ENCODE results near the gene SP9. TPM values are rescaled to one million over a fixed set of nuclear protein-coding genes. Genes with fewer than 3 reads are reported as not detected.

SP9 gene
- total and polyA plus RNA-seq, 10 of the 15 experiments (the other 5 are each of a cell fraction or from before 2014, with no cell fraction given) = not detected

GRCh38 chr2:174341293-174341994 is 6.7 kb downstream of the SP9 start:
- H3K4me2 ChIP-seq (ENCODE audit: control insufficient read depth, insufficient read depth) = peak overlapping the region; percentile 92
- H3K4me3 ChIP-seq = peak overlapping the region; percentile 32; the same call in 1 of the 2 replicates
- SMC1A ChIA-PET (ENCODE audit: uncharacterized antibody, unreplicated experiment) = interaction anchor here (0.6 to 2.1 kb wide), 25 partner anchors 9 to 1312 kb away, joined by 3 to 19 read pairs (median 4); no protein-coding TSS in a partner anchor
- H3K4me1 ChIP-seq (ENCODE audit: control insufficient read depth, insufficient read depth, low read length) = peaks cover 16% of the 10 kb centered on the region
- FAIRE-seq (peak; percentile 90), DNase-seq (ENCODE audit: low read depth, low spot score) (peak; percentile 30), ATAC-seq (peak; percentile 88)
- no peaks in the 10 kb centered on the region; the same call in 2 of the 3 replicates for H3K9me3 ChIP-seq (replicated peaks; ENCODE audit: control insufficient read depth, insufficient read depth, low read length)
- intact Hi-C loops (cut with micrococcal nuclease; ENCODE audit: unreplicated experiment) = loop anchor here (1.0 to 10.0 kb wide), 7 partner anchors 183 to 1314 kb away; no protein-coding TSS in a partner anchor
- in situ Hi-C loops (cut with MboI) = loop anchor here (5.0 kb wide), 2 partner anchors 184 to 939 kb away; no protein-coding TSS in a partner anchor
- H3K36me3 ChIP-seq (ENCODE audit: control insufficient read depth in 2 of 2, insufficient read depth in 2 of 2, low read length in 1 of 2) = no peaks in the 10 kb centered on the region
- CTCF ChIA-PET = interaction anchor here (0.6 to 3.8 kb wide), 65 partner anchors 10 to 1372 kb away, joined by 3 to 82 read pairs (median 3); partner anchors contain the start of genes OLA1 and SCRN3
- RAD21 ChIA-PET (ENCODE audit: unreplicated experiment) = interaction anchor here (0.6 to 2.2 kb wide), 31 partner anchors 8 to 1314 kb away, joined by 3 to 45 read pairs (median 4); partner anchors contain the start of gene OLA1
- H3K27me3 ChIP-seq (replicated peaks in 1 of 2; ENCODE audit: control insufficient read depth in 2 of 2, insufficient read depth in 2 of 2, low read length in 1 of 2) = peaks cover 11 to 41% of the 10 kb centered on the region in 2 experiments
- peaks cover 2% of the 10 kb centered on the region; the same call in 1 of the 2 replicates for H4K20me1 ChIP-seq (ENCODE audit: control insufficient read depth, insufficient read depth)
- H3K9ac ChIP-seq (ENCODE audit: control insufficient read depth, insufficient read depth, low read length) = no peak overlapping the region
- WGBS (ENCODE audit: insufficient coverage, insufficient replicate concordance, low lambda C conversion rate, missing lambda C conversion rate) = under 1% methylated on average over 28 of the region's 31 CpGs
- POLR2A ChIA-PET = interaction anchor here (0.6 kb wide), 1 partner anchor 257 kb away, joined by 3 read pairs; no protein-coding TSS in a partner anchor
- no TSS peak for BruUV-seq (replicated peaks)
- H2AFZ ChIP-seq (ENCODE audit: control insufficient read depth, low read depth, low read length) = peak overlapping the region; percentile 31
- H3K79me2 ChIP-seq (ENCODE audit: control insufficient read depth, insufficient read depth, low read length) = no peaks in the 10 kb centered on the region
- H3K27ac ChIP-seq (ENCODE audit: control insufficient read depth, insufficient read depth) = no peak overlapping the region
- 0 out of 2 replicates have a peak, but pooled peaks have one; percentile 16 for TF ChIP-seq ZNF384 (IDR thresholded peaks at IDR 0.05; ENCODE audit: borderline replicate concordance, low read depth, low read length)
- no peak for TF ChIP-seq NR2C2 (IDR thresholded peaks at IDR 0.05; ENCODE audit: borderline replicate concordance, control insufficient read depth, insufficient read length, low read depth)
- TF ChIP-seq ZZZ3 (IDR thresholded peaks at IDR 0.05; ENCODE audit: control insufficient read depth, insufficient read length, low read depth) = no peak
- TF ChIP-seq E2F4 (IDR thresholded peaks at IDR 0.05; ENCODE audit: low read depth, low read length) = no peak
- peak; percentile 93 to 99 (median 98); a peak in 5 of 6 replicates for TF ChIP-seq CTCF (IDR thresholded peaks at IDR 0.05 in 2 of 3, conservative IDR thresholded peaks at IDR 0.05 in 1 of 3; ENCODE audit: control insufficient read depth in 2 of 3, extremely low read depth in 1 of 3, insufficient read depth in 1 of 3, low read depth in 3 of 3, low read length in 3 of 3)
- TF ChIP-seq ZNF207 (IDR thresholded peaks at IDR 0.05; ENCODE audit: borderline replicate concordance) = no peak
- TF ChIP-seq KLF5 (IDR thresholded peaks at IDR 0.05; ENCODE audit: partially characterized antibody) = no peak
- TF ChIP-seq MXI1 (IDR thresholded peaks at IDR 0.05; ENCODE audit: low read depth, low read length) = peak; percentile 72
- no peak for TF ChIP-seq ATF7 (IDR thresholded peaks at IDR 0.05; ENCODE audit: low read depth)
- TF ChIP-seq TCF3 (IDR thresholded peaks at IDR 0.05; ENCODE audit: borderline replicate concordance, insufficient read depth, low read depth, low read length) = no peak
- peak; percentile 24 for TF ChIP-seq SKIL (IDR thresholded peaks at IDR 0.05; ENCODE audit: low read depth, poor library complexity, severe bottlenecking)
- no peak for TF ChIP-seq POU2F2 (IDR thresholded peaks at IDR 0.05; ENCODE audit: borderline replicate concordance, low read depth, low read length)
- peak; percentile 33; the same call in 1 of the 2 replicates for TF ChIP-seq RB1 (IDR thresholded peaks at IDR 0.05; ENCODE audit: borderline replicate concordance)
- TF ChIP-seq SMC3 (IDR thresholded peaks at IDR 0.05; ENCODE audit: borderline replicate concordance, low read length) = peak; percentile 86
- TF ChIP-seq RAD21 (IDR thresholded peaks at IDR 0.05; ENCODE audit: insufficient read depth, low read depth, low read length) = peak; percentile 94
- 0 out of 2 replicates have a peak, but pooled peaks have one; percentile 13 for TF ChIP-seq BCL11A (IDR thresholded peaks at IDR 0.05; ENCODE audit: low read depth, low read length)

All from GM12878 (cell line).